ENCODE measurements around the gene SMCO1.

DNA sequence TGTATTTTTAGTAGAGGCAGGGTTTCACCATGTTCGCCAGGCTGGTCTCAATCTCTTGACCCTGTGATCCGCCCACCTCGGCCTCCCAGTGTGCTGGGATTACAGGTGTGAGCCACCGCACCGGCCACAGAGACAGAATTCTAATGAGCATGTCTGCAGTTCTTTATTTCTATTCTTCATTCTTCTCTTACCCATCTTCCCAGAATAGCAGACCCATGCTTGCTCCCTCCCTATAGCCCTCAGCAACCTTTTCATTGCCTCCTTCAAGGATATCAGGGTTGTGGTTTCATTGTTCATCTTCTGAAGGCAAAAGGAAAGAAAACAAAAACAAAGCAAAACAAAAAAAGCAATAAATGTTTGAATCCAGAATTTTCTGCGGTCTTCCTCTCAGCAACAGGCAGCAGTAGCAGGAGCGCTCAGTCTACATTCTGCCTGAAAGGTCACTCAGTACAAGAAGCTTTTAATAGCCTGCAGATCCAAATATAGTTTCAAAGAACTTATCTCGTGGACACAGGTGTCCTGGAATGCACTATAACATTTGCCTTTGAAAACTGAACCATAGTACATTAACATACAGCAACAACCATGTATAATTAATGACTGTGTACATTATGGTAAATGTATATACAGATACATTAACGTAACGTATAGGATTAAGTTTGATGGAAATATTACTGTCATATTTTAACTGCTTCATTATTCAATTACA, at the start of gene SMCO1:
- TF ChIP-seq, protein P1, sequence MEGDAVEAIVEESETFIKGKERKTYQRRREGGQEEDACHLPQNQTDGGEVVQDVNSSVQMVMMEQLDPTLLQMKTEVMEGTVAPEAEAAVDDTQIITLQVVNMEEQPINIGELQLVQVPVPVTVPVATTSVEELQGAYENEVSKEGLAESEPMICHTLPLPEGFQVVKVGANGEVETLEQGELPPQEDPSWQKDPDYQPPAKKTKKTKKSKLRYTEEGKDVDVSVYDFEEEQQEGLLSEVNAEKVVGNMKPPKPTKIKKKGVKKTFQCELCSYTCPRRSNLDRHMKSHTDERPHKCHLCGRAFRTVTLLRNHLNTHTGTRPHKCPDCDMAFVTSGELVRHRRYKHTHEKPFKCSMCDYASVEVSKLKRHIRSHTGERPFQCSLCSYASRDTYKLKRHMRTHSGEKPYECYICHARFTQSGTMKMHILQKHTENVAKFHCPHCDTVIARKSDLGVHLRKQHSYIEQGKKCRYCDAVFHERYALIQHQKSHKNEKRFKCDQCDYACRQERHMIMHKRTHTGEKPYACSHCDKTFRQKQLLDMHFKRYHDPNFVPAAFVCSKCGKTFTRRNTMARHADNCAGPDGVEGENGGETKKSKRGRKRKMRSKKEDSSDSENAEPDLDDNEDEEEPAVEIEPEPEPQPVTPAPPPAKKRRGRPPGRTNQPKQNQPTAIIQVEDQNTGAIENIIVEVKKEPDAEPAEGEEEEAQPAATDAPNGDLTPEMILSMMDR (IDR thresholded peaks at IDR 0.05 in 4 of 5, conservative IDR thresholded peaks at IDR 0.05 in 1 of 5) = no peak
- TF ChIP-seq POLR2A (IDR thresholded peaks at IDR 0.05) = no peak
